Hepatocyte (in vitro differentiated cells): ENCODE results near the gene MLX. TPM values are rescaled to one million over a fixed set of nuclear protein-coding genes. Genes with fewer than 3 reads are reported as not detected.
"Not testable (repeated sequence)": the region's sequence is repeated elsewhere in the genome, so short reads cannot be mapped to it uniquely, and the experiment has no call there.

ENCODE experiments used
- DNase-seq: peaks from one replicate; pipeline ENCODE4 v3.0.0-alpha.2; 2016; ENCODE audit warnings: low spot score
- H2AFZ ChIP-seq: fragments of 200-600 bp; sonication (generic); 2 replicates; pipeline ENCODE4 v1.6.0; 2016; ENCODE audit warnings: antibody characterized with exemption, mild to moderate bottlenecking
- H3K27ac ChIP-seq: fragments of 200-600 bp; sonication (generic); 2 replicates; pipeline ENCODE4 v1.5.1; 2016; ENCODE audit warnings: mild to moderate bottlenecking
- H3K27me3 ChIP-seq: fragments of 200-600 bp; sonication (generic); 2 replicates; pipeline ENCODE4 v1.6.1; 2016
- H3K36me3 ChIP-seq: fragments of 200-600 bp; sonication (generic); replicated peaks from 2 replicates; pipeline ENCODE4 v1.5.1; 2016; ENCODE audit warnings: low read depth; ENCODE audit not compliant: insufficient read depth
- H3K4me1 ChIP-seq: fragments of 200-600 bp; sonication (generic); 2 replicates; pipeline ENCODE4 v1.5.1; 2016; ENCODE audit warnings: mild to moderate bottlenecking, moderate library complexity; ENCODE audit not compliant: insufficient read depth
- H3K4me2 ChIP-seq: fragments of 200-600 bp; sonication (generic); 2 replicates; pipeline ENCODE4 v1.6.0; 2016
- H3K4me3 ChIP-seq: fragments of 200-600 bp; sonication (generic); 2 replicates; pipeline ENCODE4 v1.5.1; 2016; ENCODE audit warnings: mild to moderate bottlenecking
- H3K79me2 ChIP-seq: fragments of 200-600 bp; sonication (generic); 2 replicates; pipeline ENCODE4 v1.6.0; 2017; ENCODE audit warnings: mild to moderate bottlenecking
- H3K9me2 ChIP-seq: fragments of 200-600 bp; sonication (generic); replicated peaks from 2 replicates; pipeline ENCODE4 v1.6.0; 2017; ENCODE audit warnings: mild to moderate bottlenecking; ENCODE audit not compliant: insufficient read depth
- H3K9me3 ChIP-seq: fragments of 200-600 bp; sonication (generic); 2 replicates; pipeline ENCODE4 v1.5.1; 2016; ENCODE audit warnings: low read depth, mild to moderate bottlenecking
- H4K20me1 ChIP-seq: fragments of 200-600 bp; sonication (generic); 2 replicates; pipeline ENCODE4 v1.6.0; 2016; ENCODE audit warnings: mild to moderate bottlenecking; ENCODE audit not compliant: insufficient read depth, poor library complexity, severe bottlenecking
- EZH2 ChIP-seq: fragments of 200-600 bp; sonication (generic); IDR thresholded peaks from 2 replicates; pipeline ENCODE4 v1.6.1; 2016; ENCODE audit warnings: antibody characterized with exemption, mild to moderate bottlenecking, borderline replicate concordance
- EZH2phosphoT487 ChIP-seq: fragments of 200-600 bp; sonication (generic); IDR thresholded peaks from one replicate; pipeline ENCODE4 v1.6.1; 2018; ENCODE audit warnings: antibody characterized with exemption, mild to moderate bottlenecking, low read depth, moderate library complexity; ENCODE audit not compliant: unreplicated experiment, severe bottlenecking
- WGBS: methylation state at CpG from one replicate; pipeline ENCODE4 v1.1.6; 2016; ENCODE audit warnings: low lambda C conversion rate; ENCODE audit errors: missing lambda C conversion rate; 5-methylcytosine and 5-hydroxymethylcytosine counted together
- polyA plus RNA-seq: library from polyadenylated mRNA; unstranded; fragments of >200 nt; fragmentation: Nextera tagmentation; extraction: Ambion mirVana; gene quantifications from 2 replicates; pipeline ENCODE4 v1.2.1, GENCODE V29; 2016
- total RNA-seq: library from RNA; depleted of rRNA; stranded (reverse); fragments of >200 nt; gene quantifications from 2 replicates; pipeline ENCODE4 v1.2.3, GENCODE V29; 2014
- TF ChIP-seq, protein P1 (sequence below): fragments of 200-600 bp; sonication (generic); IDR thresholded peaks from 2 replicates; pipeline ENCODE4 v1.5.1; 2016; ENCODE audit warnings: antibody characterized with exemption, mild to moderate bottlenecking; ENCODE audit not compliant: poor library complexity

The MLX gene
- total and polyA plus RNA-seq, 2 experiments from 2014 or later, result 29.7 to 39.5 TPM

DNA sequence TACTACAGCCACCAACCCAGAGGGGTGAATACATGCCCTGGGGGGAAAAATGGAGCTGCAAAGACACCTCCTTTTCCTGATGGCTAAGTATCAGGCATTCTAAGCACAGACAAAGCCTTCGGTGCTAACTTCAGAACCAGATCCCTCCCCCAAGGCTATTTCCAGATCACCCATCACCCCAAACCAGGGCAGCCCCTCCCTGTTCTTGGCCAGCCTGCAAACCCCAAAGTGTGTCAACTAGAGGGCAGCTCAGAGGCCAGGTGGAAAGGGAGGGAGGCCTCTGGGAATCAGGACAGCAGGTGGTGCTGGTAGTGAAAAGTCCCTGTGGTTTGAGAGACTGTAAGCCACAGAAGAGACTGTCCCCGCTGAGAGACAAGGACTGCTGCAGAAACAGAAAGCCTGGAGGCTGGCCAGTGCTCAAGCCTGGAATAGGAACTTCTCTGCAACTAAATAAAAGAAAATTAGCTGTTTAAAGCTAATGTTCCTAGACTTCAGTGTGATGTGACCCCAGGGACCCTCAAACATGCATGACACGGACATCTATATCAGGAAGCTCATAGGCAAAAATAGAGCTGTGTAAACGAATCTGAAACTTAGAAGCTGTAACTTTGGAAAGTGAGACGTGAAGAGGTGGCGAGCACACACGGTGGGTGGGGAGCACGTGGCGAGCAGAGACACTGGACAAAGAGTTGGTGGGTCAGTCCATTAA lies 51.7 kb downstream of the MLX start:
- no peaks in the 10 kb centered on the region for H3K9me2 ChIP-seq
- no peak overlapping the region for H3K4me3 ChIP-seq
- peak; percentile 64 for DNase-seq
- no peak overlapping the region for H2AFZ ChIP-seq
- no peaks in the 10 kb centered on the region for H3K36me3 ChIP-seq
- H3K9me3 ChIP-seq, result no peaks in the 10 kb centered on the region
- 70% methylated on average over 9 of the region's 9 CpGs for WGBS
- TF ChIP-seq, protein P1, sequence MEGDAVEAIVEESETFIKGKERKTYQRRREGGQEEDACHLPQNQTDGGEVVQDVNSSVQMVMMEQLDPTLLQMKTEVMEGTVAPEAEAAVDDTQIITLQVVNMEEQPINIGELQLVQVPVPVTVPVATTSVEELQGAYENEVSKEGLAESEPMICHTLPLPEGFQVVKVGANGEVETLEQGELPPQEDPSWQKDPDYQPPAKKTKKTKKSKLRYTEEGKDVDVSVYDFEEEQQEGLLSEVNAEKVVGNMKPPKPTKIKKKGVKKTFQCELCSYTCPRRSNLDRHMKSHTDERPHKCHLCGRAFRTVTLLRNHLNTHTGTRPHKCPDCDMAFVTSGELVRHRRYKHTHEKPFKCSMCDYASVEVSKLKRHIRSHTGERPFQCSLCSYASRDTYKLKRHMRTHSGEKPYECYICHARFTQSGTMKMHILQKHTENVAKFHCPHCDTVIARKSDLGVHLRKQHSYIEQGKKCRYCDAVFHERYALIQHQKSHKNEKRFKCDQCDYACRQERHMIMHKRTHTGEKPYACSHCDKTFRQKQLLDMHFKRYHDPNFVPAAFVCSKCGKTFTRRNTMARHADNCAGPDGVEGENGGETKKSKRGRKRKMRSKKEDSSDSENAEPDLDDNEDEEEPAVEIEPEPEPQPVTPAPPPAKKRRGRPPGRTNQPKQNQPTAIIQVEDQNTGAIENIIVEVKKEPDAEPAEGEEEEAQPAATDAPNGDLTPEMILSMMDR, result peak; percentile 35
- TF ChIP-seq EZH2 (no peak), EZH2phosphoT487 (no peak)
- H3K4me1 ChIP-seq, result no peaks in the 10 kb centered on the region
- no peaks in the 10 kb centered on the region for H3K27me3 ChIP-seq
- H4K20me1 ChIP-seq, result no peaks in the 10 kb centered on the region
- H3K27ac ChIP-seq, result no peak overlapping the region
- H3K79me2 ChIP-seq, result no peaks in the 10 kb centered on the region
- H3K4me2 ChIP-seq, result no peak overlapping the region

DNA sequence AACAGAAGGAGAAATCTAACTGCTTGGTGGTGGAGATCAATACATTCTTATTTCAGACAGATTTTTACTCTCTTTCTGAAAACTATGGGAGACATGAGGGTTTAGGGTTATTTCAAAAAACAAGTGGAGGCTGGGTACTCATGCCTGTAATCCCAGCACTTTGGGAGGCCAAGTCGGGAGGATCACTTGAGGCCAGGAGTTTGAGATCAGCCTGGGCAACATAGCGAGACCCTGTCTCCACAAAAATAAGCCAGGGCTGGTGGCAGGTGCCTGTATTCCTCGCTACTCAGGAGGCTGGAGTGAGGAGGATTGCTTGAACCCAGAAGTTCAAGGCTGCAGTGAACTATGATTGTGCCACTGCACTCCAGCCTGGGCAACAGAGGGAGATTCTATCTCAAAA lies 55.1 kb downstream of the MLX start:
- not testable (repeated sequence) for H4K20me1 ChIP-seq, H3K79me2 ChIP-seq, H2AFZ ChIP-seq, H3K4me1 ChIP-seq, H3K9me2 ChIP-seq, H3K4me2 ChIP-seq, H3K36me3 ChIP-seq, DNase-seq, H3K9me3 ChIP-seq, H3K27me3 ChIP-seq, H3K4me3 ChIP-seq, H3K27ac ChIP-seq
- WGBS, result 89% methylated on average over 3 of the region's 3 CpGs

Other genes starting within 250 kb of the MLX start
- 154 and 163 TPM in 2 replicates for gene STAT3, start 178.7 kb upstream of the MLX start, total RNA-seq
- gene STAT3, start 178.7 kb upstream of the MLX start, polyA plus RNA-seq, result 152 and 157 TPM in 2 replicates
- 69.9 and 85.8 TPM in 2 replicates for gene CAVIN1, start 143.8 kb upstream of the MLX start, total RNA-seq
- 96.5 and 111 TPM in 2 replicates for gene CAVIN1, start 143.8 kb upstream of the MLX start, polyA plus RNA-seq
- 58.3 and 71.4 TPM in 2 replicates for gene ATP6V0A1, start 108.2 kb upstream of the MLX start, total RNA-seq
- gene ATP6V0A1, start 108.2 kb upstream of the MLX start, polyA plus RNA-seq, result 63.4 and 65.2 TPM in 2 replicates
- 76.4 and 78.1 TPM in 2 replicates for gene NAGLU, start 30.9 kb upstream of the MLX start, total RNA-seq
- 121 and 152 TPM in 2 replicates for gene NAGLU, start 30.9 kb upstream of the MLX start, polyA plus RNA-seq
- gene HSD17B1, start 14.2 kb upstream of the MLX start, total RNA-seq, result 0.12 and 2.7 TPM in 2 replicates
- gene HSD17B1, start 14.2 kb upstream of the MLX start, polyA plus RNA-seq, result 4.8 and 6.6 TPM in 2 replicates
- 27.7 and 33.9 TPM in 2 replicates for gene COASY, start 5.0 kb upstream of the MLX start, total RNA-seq
- 91.6 and 93.9 TPM in 2 replicates for gene COASY, start 5.0 kb upstream of the MLX start, polyA plus RNA-seq
- 1.5 and 1.9 TPM in 2 replicates for gene PSMC3IP, start 10.6 kb downstream of the MLX start, total RNA-seq
- 3.7 and 4.2 TPM in 2 replicates for gene PSMC3IP, start 10.6 kb downstream of the MLX start, polyA plus RNA-seq
- 55.3 and 58.7 TPM in 2 replicates for gene RETREG3, start 42.3 kb downstream of the MLX start, total RNA-seq
- 36.3 TPM in 2 replicates for gene RETREG3, start 42.3 kb downstream of the MLX start, polyA plus RNA-seq
- 28.7 and 33.7 TPM in 2 replicates for gene TUBG1, start 42.6 kb downstream of the MLX start, total RNA-seq
- 62.0 and 81.2 TPM in 2 replicates for gene TUBG1, start 42.6 kb downstream of the MLX start, polyA plus RNA-seq
- 13.1 and 16.0 TPM in 2 replicates for gene TUBG2, start 92.2 kb downstream of the MLX start, total RNA-seq
- gene TUBG2, start 92.2 kb downstream of the MLX start, polyA plus RNA-seq, result 46.3 and 58.7 TPM in 2 replicates
- gene PLEKHH3, start 109.9 kb downstream of the MLX start, total RNA-seq, result 16.9 and 20.5 TPM in 2 replicates
- 30.9 and 33.7 TPM in 2 replicates for gene PLEKHH3, start 109.9 kb downstream of the MLX start, polyA plus RNA-seq
- 0.12 and 0.37 TPM in 2 replicates for gene CCR10, start 114.7 kb downstream of the MLX start, total RNA-seq
- gene CCR10, start 114.7 kb downstream of the MLX start, polyA plus RNA-seq, result 4.6 and 5.0 TPM in 2 replicates
- gene CNTNAP1, start 115.4 kb downstream of the MLX start, total RNA-seq, result 3.6 and 4.4 TPM in 2 replicates
- 2.0 and 2.6 TPM in 2 replicates for gene CNTNAP1, start 115.4 kb downstream of the MLX start, polyA plus RNA-seq
- 12.5 and 22.5 TPM in 2 replicates for gene EZH1, start 177.9 kb downstream of the MLX start, total RNA-seq
- 9.5 and 18.4 TPM in 2 replicates for gene EZH1, start 177.9 kb downstream of the MLX start, polyA plus RNA-seq
- 8.7 and 13.1 TPM in 2 replicates for gene RAMP2, start 194.1 kb downstream of the MLX start, total RNA-seq
- gene RAMP2, start 194.1 kb downstream of the MLX start, polyA plus RNA-seq, result 48.7 and 62.3 TPM in 2 replicates
- gene VPS25, start 206.3 kb downstream of the MLX start, total RNA-seq, result 89.9 and 107 TPM in 2 replicates
- 121 and 125 TPM in 2 replicates for gene VPS25, start 206.3 kb downstream of the MLX start, polyA plus RNA-seq
- gene WNK4, start 213.5 kb downstream of the MLX start, total RNA-seq, result 1.0 and 1.5 TPM in 2 replicates
- gene WNK4, start 213.5 kb downstream of the MLX start, polyA plus RNA-seq, result 1.7 and 2.2 TPM in 2 replicates
- gene COA3, start 231.6 kb downstream of the MLX start, total RNA-seq, result 117 and 133 TPM in 2 replicates
- 219 and 252 TPM in 2 replicates for gene COA3, start 231.6 kb downstream of the MLX start, polyA plus RNA-seq
- gene CNTD1, start 231.8 kb downstream of the MLX start, total RNA-seq, result 0.08 and 1.2 TPM in 2 replicates
- 1.5 and 2.4 TPM in 2 replicates for gene CNTD1, start 231.8 kb downstream of the MLX start, polyA plus RNA-seq